Measurements from ENCODE around the gene GRIK3.

Gene GRIK3

DNA sequence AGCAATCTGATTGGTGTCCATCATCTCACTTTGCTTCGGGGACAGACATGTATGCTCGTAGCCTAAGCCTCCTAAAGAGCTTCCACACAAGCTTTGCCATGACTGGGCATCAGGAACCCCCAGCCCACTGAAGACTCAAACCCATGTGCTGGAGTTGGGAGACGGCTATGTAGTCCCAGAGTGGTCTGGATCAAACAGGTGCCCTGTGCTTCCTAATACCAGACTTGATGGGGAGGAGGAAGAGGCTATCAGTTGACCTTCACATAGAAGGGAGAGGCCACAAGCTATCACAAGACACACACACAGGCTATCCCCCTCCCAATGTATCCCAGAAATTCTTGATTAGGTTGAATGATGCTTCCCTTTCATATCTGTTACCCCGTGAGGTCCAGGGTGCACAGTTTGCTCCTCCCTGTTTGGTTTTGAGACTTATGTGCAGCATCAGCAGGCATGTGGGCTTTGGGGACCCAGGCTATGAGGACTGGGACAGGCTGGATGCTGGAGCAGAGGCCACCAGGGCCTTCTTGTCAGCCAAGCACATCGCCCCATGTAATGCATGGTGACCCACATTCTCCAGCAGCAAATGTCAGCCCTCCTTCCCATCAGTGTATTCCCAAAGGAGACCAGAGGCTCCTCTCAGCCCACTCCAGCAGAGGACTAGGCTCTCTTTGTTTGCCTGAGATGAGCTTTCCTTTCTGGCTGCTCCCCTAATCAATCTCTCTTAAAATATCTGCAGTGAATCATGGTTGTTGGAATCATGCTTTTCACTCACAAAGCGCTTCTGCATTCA is 159.8 kb downstream of the GRIK3 start:
- DNase-seq (ENCODE audit: low read depth) = no peak

- no peak for DNase-seq (ENCODE audit: low read depth)
Observed at GRCh38 chr1:36872858-36873257, 161.5 kb downstream of the GRIK3 start.

GRCh38 chr1:36872126-36872754 is 162.1 kb downstream of the GRIK3 start:
- DNase-seq (ENCODE audit: low read depth) = no peak

- no peak for DNase-seq (ENCODE audit: low read depth)
Observed at GRCh38 chr1:36871146-36871971, 163.0 kb downstream of the GRIK3 start.

- DNase-seq (ENCODE audit: low read depth) = no peak
Observed at GRCh38 chr1:36869826-36870225, 164.5 kb downstream of the GRIK3 start.

GRCh38 chr1:36869054-36869453 is 165.3 kb downstream of the GRIK3 start:
- no peak for DNase-seq (ENCODE audit: low read depth)

DNA sequence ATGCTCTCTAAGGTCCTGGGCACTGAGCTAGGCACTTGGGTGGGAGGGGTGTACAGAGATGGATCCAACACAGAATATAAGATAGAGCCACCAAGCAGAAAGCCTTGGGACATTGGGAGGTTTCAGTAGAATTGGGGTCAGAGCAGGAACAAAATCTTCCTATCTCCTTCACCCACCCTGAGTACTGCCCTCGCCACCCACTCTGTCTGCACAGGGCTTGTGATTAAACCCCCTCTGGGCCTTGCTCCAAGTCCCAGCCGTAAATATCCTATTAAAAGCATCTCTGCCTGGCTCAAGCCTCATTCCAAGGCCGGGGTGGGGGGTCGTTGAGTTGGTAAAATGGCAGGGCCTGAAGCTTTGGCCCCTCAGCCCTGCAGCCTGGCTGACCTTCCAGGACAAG is 166.7 kb downstream of the GRIK3 start:
- DNase-seq (ENCODE audit: low read depth) = no peak

DNA sequence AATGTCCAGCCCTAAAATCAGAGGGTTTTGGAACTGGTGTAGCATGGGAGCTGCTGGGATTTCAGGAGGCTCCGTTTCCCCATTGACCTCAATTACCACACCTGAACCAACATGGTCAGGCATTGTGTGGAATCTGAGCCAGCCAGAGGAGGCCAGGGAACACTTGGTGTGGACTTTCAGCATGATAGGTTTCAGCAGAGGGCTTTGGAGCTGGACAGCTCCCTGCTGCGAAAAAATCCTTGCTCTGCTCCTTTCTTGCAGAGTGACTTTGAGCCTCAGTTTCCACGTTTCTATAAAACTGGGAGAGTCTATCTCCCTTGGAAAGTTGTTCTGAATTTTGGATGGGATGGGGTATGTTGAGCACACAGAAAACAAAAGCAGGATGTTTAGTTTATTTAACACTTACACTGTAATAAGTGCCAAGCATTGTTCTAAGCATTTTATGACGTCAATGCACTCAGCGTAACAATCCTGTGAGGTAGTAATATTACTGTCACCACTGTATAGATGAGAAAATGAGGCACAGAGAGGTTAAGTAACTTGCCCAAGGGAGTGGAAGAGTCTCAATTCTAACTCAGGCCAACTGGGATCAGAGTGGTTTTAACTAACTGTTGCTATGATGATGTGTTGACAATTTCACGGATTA is 168.0 kb downstream of the GRIK3 start:
- DNase-seq (ENCODE audit: low read depth) = no peak

DNA sequence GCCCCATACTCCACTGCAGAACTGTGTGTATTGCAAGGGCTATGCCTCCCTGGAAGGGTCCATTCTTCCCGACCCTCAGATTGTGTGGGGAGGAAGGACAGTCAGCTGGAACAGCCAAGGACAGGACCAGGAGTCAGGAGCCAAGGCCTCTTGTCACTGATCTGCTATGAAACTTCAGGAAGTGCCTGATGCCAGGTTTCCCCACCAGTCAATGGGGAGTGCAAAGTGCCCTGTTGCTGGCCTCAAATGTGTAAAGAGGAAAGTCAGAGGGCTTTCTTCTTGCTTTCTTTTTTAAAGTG is 168.8 kb downstream of the GRIK3 start:
- DNase-seq (ENCODE audit: low read depth) = no peak

GRCh38 chr1:36864823-36865601 is 169.3 kb downstream of the GRIK3 start:
- no peak for DNase-seq (ENCODE audit: low read depth)

- no peak for DNase-seq (ENCODE audit: low read depth)
Observed at GRCh38 chr1:36864182-36864822, 170.0 kb downstream of the GRIK3 start.

- no peak for DNase-seq (ENCODE audit: low read depth)
Observed at GRCh38 chr1:36863500-36863899, 170.8 kb downstream of the GRIK3 start.

- no peak for DNase-seq (ENCODE audit: low read depth)
Observed at GRCh38 chr1:36863061-36863460, 171.3 kb downstream of the GRIK3 start.

DNA sequence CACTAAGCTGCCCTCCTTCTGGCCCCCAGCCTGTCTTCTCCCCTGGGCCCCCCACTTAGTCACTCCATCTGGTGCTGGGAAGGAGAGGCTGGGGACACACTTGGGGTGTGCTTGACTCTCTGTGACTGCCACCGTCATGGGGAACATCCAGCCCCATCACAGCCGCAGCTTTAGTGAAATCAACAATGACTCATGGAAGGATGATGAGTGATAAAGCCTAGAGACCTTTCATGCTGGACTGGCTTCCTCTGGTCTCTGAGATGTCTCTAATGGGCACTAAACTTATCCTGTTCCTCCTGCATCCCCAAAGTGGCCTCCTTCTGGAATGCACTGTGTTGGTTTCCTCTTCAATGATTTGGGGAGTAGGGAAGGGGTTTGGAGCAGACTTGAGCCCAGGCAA is 172.9 kb downstream of the GRIK3 start:
- DNase-seq (ENCODE audit: low read depth) = no peak

DNA sequence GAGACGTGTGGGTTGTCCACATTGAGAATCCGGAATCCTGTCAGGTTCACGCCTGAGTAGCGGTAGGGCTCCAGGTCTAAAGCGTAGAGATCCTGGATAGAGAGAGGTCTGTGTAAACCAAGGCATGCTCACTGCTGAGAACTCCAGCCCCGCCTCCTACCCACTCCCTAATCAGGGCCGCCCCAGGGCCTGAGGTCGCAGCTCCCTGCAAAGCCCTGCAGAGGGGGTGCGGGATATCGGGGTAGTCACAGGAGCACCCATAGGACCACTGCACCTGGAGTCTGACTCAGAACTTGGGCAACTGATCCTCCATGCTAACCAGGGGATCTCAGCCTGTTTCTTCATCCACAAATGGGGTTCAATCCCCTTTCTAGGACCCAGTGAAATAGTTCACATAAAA is 174.4 kb downstream of the GRIK3 start:
- no peak for DNase-seq (ENCODE audit: low read depth)

GRCh38 chr1:36858981-36859380 is 175.3 kb downstream of the GRIK3 start:
- no peak for DNase-seq (ENCODE audit: low read depth)

DNA sequence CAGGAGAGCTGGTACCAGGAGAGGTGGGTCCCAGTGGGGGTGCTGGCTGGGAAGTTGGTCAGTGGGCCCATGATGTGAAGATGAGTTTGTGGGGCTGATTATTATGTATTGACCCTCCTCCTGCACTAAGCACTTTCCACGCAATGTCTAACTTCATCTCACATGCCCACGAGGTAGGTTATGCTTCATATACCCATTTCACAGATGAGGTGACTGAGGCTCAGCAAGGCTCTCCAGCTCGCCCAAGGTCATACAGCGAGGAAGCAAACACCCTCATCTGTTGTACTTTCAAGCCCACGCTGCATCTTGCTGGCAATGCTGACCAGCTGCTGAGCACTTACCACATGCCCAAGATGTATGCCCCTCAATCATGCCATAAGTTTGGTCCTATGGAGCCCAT is 175.8 kb downstream of the GRIK3 start:
- DNase-seq (ENCODE audit: low read depth) = no peak

GRCh38 chr1:36857754-36858153 is 176.6 kb downstream of the GRIK3 start:
- DNase-seq (ENCODE audit: low read depth) = no peak

DNA sequence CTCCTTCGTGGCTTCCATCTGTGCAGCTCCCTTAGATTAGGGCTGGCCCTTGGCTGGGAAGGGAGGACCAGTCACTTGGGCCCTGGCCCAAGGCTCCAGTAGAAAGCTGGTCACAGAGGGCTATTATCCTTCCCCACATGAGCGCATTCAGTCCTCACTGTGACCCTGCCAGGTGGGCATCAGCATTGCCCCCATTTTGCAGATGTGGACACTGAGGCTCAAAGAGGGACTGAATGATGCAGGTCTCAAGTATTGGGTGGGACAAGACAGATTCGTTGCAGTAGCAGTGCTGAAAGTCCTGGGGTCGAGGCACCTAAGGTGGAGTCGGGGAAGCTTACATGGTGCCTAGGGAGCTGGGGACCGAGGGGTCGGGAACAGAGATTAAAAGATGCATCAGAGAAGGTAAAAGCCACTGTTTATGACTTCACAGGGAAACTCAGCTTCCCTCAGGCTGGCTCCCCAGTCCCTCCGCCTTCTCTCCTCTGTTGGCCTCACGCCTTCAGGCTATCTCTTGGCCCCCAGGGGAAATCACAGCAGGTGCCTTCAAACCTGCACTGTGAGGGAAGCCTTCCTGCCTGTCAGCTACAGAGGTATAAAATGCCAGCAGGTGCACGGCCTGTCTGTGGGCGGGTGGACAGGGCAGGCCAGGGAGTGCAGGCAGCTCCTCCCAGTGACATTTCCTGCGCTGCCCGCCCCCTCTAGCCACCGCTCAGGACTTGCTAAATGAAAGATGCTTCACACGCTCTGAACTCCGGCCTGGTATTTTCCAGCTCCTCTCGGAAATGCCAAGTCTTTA is 178.4 kb downstream of the GRIK3 start:
- no peak for DNase-seq (ENCODE audit: low read depth)

- DNase-seq (ENCODE audit: low read depth) = no peak
Observed at GRCh38 chr1:36853638-36854037, 180.7 kb downstream of the GRIK3 start.

DNA sequence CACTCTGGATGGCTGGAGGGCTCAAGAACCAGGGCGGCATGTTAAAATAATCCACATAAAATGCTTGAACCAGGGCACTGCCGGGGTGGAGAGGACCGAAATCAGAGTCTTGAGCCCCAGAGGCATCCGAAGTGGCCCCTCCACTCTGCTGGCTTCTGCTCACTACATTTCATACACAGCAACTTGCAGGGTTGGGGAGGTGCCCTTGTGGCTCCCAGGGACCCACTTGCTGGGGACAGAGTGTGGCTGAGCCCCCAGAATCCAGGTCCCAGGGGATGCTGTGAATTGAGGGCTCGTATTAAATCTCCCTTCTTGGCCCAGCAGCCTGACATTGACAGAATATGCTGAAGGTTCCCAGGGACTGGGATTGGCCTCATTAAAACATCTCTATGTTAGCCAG is 181.7 kb downstream of the GRIK3 start:
- DNase-seq (ENCODE audit: low read depth) = no peak
